ENCODE data around the gene MAPK9. TPM values are rescaled to one million over a fixed set of nuclear protein-coding genes. Genes with fewer than 3 reads are reported as not detected.

The MAPK9 gene
- total and polyA plus RNA-seq, 9 of the 15 experiments (the other 6 are each of a cell fraction or from before 2014, with no cell fraction given), result 4.8 to 58.0 (median 29.9) TPM

GRCh38 chr5:180274695-180275094, 17.2 kb downstream of the MAPK9 start (continued):
- TF ChIP-seq MGA (IDR thresholded peaks at IDR 0.05), result no peak
- no peak for TF ChIP-seq KDM4B (IDR thresholded peaks at IDR 0.05; ENCODE audit: borderline replicate concordance in 2 of 2, low read depth in 1 of 2)
- no peak for TF ChIP-seq ZFPM2 (CRISPR knock-in tag; IDR thresholded peaks at IDR 0.05)
- TF ChIP-seq, protein P1, sequence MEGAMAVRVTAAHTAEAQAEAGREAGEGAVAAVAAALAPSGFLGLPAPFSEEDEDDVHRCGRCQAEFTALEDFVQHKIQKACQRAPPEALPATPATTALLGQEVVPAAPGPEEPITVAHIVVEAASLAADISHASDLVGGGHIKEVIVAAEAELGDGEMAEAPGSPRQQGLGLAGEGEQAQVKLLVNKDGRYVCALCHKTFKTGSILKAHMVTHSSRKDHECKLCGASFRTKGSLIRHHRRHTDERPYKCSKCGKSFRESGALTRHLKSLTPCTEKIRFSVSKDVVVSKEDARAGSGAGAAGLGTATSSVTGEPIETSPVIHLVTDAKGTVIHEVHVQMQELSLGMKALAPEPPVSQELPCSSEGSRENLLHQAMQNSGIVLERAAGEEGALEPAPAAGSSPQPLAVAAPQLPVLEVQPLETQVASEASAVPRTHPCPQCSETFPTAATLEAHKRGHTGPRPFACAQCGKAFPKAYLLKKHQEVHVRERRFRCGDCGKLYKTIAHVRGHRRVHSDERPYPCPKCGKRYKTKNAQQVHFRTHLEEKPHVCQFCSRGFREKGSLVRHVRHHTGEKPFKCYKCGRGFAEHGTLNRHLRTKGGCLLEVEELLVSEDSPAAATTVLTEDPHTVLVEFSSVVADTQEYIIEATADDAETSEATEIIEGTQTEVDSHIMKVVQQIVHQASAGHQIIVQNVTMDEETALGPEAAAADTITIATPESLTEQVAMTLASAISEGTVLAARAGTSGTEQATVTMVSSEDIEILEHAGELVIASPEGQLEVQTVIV (CRISPR knock-in tag; IDR thresholded peaks at IDR 0.05; ENCODE audit: borderline replicate concordance), result no peak
- no peak for TF ChIP-seq ZNF780A (CRISPR knock-in tag; IDR thresholded peaks at IDR 0.05)
- no peak for TF ChIP-seq ZNF274 (IDR thresholded peaks at IDR 0.05; ENCODE audit: borderline replicate concordance, low read depth, low read length)

All from K562 (cell line).